Tibial nerve (tissue), 4 donors: ENCODE results near the gene TENT4B. TPM values are rescaled to one million over a fixed set of nuclear protein-coding genes. Genes with fewer than 3 reads are reported as not detected.

Experiments used
- DNase-seq, 2 donors: peaks; one replicate each; pipeline ENCODE4 v3.0.0-alpha.2; 2019; ENCODE audit warnings: low spot score in 2 of 2
- H3K27ac ChIP-seq, 4 donors: fragments of 200-600 bp; sonication (generic) in 3 of 4; one replicate each; pipeline ENCODE4 v1.5.1; 2017 to 2019; ENCODE audit warnings: mild to moderate bottlenecking in 1 of 4
- H3K27me3 ChIP-seq, 2 donors: fragments of 200-600 bp; sonication (generic) in 1 of 2; one replicate each; pipeline versions ENCODE4 v1.5.1 to v1.6.0; 2017 to 2019
- H3K36me3 ChIP-seq, 3 donors: fragments of 200-600 bp; sonication (generic); one replicate each; pipeline ENCODE4 v1.5.1; 2018 to 2019
- H3K4me1 ChIP-seq, 4 donors: fragments of 200-600 bp; sonication (generic) in 3 of 4; one replicate each; pipeline ENCODE4 v1.5.1; 2017 to 2019
- H3K4me3 ChIP-seq, 4 donors: fragments of 200-600 bp; sonication (generic) in 3 of 4; one replicate each; pipeline ENCODE4 v1.5.1; 2017 to 2019; ENCODE audit warnings: mild to moderate bottlenecking in 1 of 4, moderate library complexity in 1 of 4
- H3K9me3 ChIP-seq, 4 donors: fragments of 200-600 bp; sonication (generic) in 3 of 4; one replicate each; pipeline ENCODE4 v1.5.1; 2017 to 2019
- CTCF ChIP-seq, 5 experiments: fragments of 200-600 bp in 3 of 5; fragments of 450-650 bp in 2 of 5; sonication (generic) in 3 of 5; IDR thresholded peaks; one replicate each; pipeline ENCODE4 v1.5.1; 2016 to 2019; ENCODE audit warnings: antibody characterized with exemption in 5 of 5, mild to moderate bottlenecking in 3 of 5, moderate library complexity in 2 of 5
- EP300 ChIP-seq, 2 donors: sonication (generic); formaldehyde crosslinking; IDR thresholded peaks; one replicate each; pipeline ENCODE4 v1.6.1; 2017; ENCODE audit warnings: antibody characterized with exemption in 2 of 2, mild to moderate bottlenecking in 1 of 2
- POLR2A ChIP-seq, 2 donors: fragments of 450-650 bp; IDR thresholded peaks; one replicate each; pipeline ENCODE4 v1.6.1; 2017; ENCODE audit warnings: antibody characterized with exemption in 2 of 2, mild to moderate bottlenecking in 2 of 2, moderate library complexity in 2 of 2
- WGBS, 2 donors: methylation state at CpG; one replicate each; pipeline ENCODE4 v1.1.5; 2018; 5-methylcytosine and 5-hydroxymethylcytosine counted together
- total RNA-seq, 4 donors: library from RNA; depleted of rRNA; stranded (reverse); fragments of >200 nt; gene quantifications; one replicate each; pipeline ENCODE4 v1.1.0, GENCODE V29; 2016

TENT4B gene
- total RNA-seq, 4 donors from 2014 or later: 11.7 to 18.6 (median 16.5) TPM

GRCh38 chr16:50252874-50253513, 99.9 kb downstream of the TENT4B start:
- DNase-seq: no peak
- Histone ChIP-seq H3K36me3 (no peaks in the 10 kb centered on the region), H3K9me3 (no peaks in the 10 kb centered on the region), H3K27me3 (no peaks in the 10 kb centered on the region), H3K27ac (peak overlapping the region in 1 of 4 donors; percentile 25), H3K4me1 (peaks cover 0 to 18% (median 4%) of the 10 kb centered on the region in 4 donors), H3K4me3 (no peak overlapping the region)
- TF ChIP-seq EP300 (IDR thresholded peaks at IDR 0.05) (no peak), CTCF (IDR thresholded peaks at IDR 0.05) (no peak), POLR2A (IDR thresholded peaks at IDR 0.05) (no peak)
- WGBS, 2 donors: 58 to 67% methylated on average over 12 of the region's 12 CpGs

GRCh38 chr16:50253514-50253910, 100.4 kb downstream of the TENT4B start:
- no peaks in the 10 kb centered on the region for H3K27me3 ChIP-seq
- peaks cover 0 to 19% (median 4%) of the 10 kb centered on the region in 4 donors for H3K4me1 ChIP-seq
- H3K36me3 ChIP-seq: no peaks in the 10 kb centered on the region
- TF ChIP-seq EP300 (IDR thresholded peaks at IDR 0.05) (no peak), POLR2A (IDR thresholded peaks at IDR 0.05) (no peak), CTCF (IDR thresholded peaks at IDR 0.05) (no peak)
- no peaks in the 10 kb centered on the region for H3K9me3 ChIP-seq
- WGBS, 2 donors: 79 to 94% methylated on average over 7 to 8 of the region's 8 CpGs
- H3K27ac ChIP-seq: peak overlapping the region in 1 of 4 donors; percentile 15
- DNase-seq: no peak
- H3K4me3 ChIP-seq: no peak overlapping the region

GRCh38 chr16:50254072-50254471, 101.0 kb downstream of the TENT4B start:
- no peaks in the 10 kb centered on the region for H3K9me3 ChIP-seq
- no peak for TF ChIP-seq POLR2A (IDR thresholded peaks at IDR 0.05)
- TF ChIP-seq EP300 (IDR thresholded peaks at IDR 0.05): no peak
- TF ChIP-seq CTCF (IDR thresholded peaks at IDR 0.05): no peak
- H3K36me3 ChIP-seq: no peaks in the 10 kb centered on the region
- H3K4me1 ChIP-seq: peaks cover 0 to 25% (median 4%) of the 10 kb centered on the region in 4 donors
- peak overlapping the region in 1 of 4 donors; percentile 15 for H3K27ac ChIP-seq
- H3K27me3 ChIP-seq: no peaks in the 10 kb centered on the region
- no peak overlapping the region for H3K4me3 ChIP-seq
- 64 to 73% methylated on average over 7 of the region's 7 CpGs for WGBS, 2 donors
- DNase-seq: no peak

- Histone ChIP-seq H3K4me1 (peaks cover 0 to 37% (median 11%) of the 10 kb centered on the region in 4 donors), H3K36me3 (no peaks in the 10 kb centered on the region), H3K4me3 (no peak overlapping the region), H3K9me3 (no peaks in the 10 kb centered on the region), H3K27me3 (no peaks in the 10 kb centered on the region), H3K27ac (no peak overlapping the region)
- 91 to 96% methylated on average over 2 of the region's 2 CpGs for WGBS, 2 donors
- TF ChIP-seq EP300 (IDR thresholded peaks at IDR 0.05) (no peak), CTCF (IDR thresholded peaks at IDR 0.05) (no peak), POLR2A (IDR thresholded peaks at IDR 0.05) (no peak)
- no peak for DNase-seq
Measured at GRCh38 chr16:50255538-50255937, 102.4 kb downstream of the TENT4B start.

- Histone ChIP-seq H3K36me3 (no peaks in the 10 kb centered on the region), H3K27ac (no peak overlapping the region), H3K9me3 (no peaks in the 10 kb centered on the region), H3K4me3 (no peak overlapping the region), H3K4me1 (peaks cover 0 to 38% (median 11%) of the 10 kb centered on the region in 4 donors), H3K27me3 (no peaks in the 10 kb centered on the region)
- 88 to 95% methylated on average over 1 of the region's 1 CpG for WGBS, 2 donors
- no peak for TF ChIP-seq EP300 (IDR thresholded peaks at IDR 0.05)
- TF ChIP-seq CTCF (IDR thresholded peaks at IDR 0.05): no peak
- TF ChIP-seq POLR2A (IDR thresholded peaks at IDR 0.05): no peak
- DNase-seq: no peak
Measured at GRCh38 chr16:50256604-50257003, 103.5 kb downstream of the TENT4B start.
